HG03066 (cell line): ENCODE results near the gene SMC6.

ENCODE experiments used
- ATAC-seq: cut with Tn5 transposase; IDR thresholded peaks from one replicate; pipeline ENCODE4 v1.9.1; 2021; ENCODE audit warnings: low read depth; ENCODE audit not compliant: unreplicated experiment

The SMC6 gene

GRCh38 chr2:17658251-17658843 is 95.3 kb downstream of the SMC6 start:
- ATAC-seq: peak; percentile 72

DNA sequence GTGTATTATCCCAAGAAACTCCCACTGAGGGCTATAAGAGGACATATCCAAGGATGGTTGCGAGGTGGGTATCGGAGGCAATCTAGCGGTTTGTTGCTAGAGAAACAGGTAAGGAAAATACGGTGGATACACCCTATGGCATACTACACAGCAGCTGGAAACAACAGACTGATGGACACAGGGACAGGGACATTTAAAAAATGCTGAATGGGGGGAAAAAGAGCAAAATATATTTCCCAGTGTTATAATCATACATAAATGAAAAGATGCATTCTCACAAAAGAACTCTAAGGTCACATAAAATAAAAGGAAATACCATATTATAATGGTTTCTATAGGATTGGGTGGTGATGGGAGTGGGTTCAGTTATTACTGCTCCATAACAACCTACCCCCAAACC is 95.9 kb downstream of the SMC6 start:
- ATAC-seq: no peak

DNA sequence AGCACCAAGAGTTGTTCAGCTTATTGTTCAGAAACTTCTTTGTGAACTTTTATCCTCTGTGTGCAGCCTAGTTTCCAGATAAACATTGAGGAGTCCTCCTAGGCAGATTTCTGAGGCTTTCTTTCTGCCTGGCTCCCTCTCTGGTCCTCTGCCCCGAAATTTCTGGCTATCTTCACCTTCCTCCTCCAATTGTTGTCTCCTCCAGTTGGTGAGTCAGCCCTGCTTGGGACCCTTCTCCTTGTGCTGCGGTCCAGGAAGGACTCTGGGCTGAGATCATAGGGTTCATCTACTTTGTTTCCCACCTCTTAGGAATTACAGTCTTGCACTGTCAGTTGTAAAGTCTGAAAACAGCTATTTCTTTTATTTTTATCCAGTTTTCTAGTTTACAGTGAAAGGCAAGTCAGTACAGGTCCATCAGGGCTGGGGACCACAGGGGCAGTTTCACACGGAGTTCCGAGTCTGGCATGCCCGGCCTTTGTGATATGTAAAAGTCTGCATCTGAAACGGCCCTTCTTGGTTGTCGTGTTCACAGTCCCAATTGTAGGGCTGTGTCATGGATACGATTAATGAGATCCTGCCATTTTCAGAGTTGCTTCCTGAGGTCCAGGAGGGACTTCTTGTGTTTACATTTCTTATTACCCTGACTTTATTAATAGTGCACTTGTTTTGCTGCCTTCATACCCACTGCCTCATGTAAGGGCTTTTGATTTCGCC is 100.8 kb downstream of the SMC6 start:
- ATAC-seq: no peak

GRCh38 chr2:17649026-17649425 is 104.6 kb downstream of the SMC6 start:
- ATAC-seq: no peak

DNA sequence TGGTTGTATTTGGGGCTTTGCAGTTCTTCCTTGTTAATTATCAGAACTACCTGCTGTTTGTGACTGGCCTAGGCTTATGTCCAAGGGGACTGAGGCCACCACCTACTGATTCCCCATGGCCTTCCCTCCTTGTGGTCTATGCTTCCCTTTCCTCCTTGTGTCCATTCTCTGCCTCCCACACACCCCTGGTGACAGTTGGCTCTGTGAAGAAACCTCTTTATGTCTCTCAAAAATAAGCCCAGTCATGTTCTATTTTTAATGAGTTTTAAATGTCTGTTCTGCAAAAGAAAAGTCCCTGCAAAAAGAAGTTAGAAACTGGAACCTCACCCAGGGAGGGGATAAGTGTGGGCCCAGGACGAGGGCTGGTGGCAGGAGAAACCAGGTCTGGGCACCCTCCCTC is 105.0 kb downstream of the SMC6 start:
- no peak for ATAC-seq

GRCh38 chr2:17646838-17647701 is 106.5 kb downstream of the SMC6 start:
- ATAC-seq: no peak

DNA sequence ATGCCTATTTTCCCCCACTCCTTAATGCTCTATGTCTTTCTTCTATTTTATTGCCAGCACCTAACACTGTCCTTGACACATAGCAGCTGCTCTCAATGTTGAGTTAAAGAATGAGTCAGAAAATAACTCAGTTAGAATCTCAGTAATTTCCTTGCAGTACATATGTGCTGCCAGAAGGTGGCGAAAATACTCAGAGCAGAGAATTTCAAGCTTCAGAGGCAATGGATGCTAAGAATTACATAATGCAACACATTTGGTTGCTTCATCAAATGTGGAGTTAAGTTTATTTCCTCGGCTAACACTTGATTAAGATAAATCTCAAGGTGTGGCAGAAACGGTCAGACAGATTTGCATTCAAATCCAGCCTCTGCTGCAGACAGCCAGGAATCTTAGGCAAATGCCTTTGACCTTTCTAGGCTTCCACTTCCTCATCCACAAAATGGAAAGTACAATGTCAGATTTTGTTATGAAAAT is 107.5 kb downstream of the SMC6 start:
- peak; percentile 85 for ATAC-seq

- ATAC-seq: no peak
These were observed 108.5 kb downstream of the SMC6 start for GRCh38 chr2:17644997-17645720.

GRCh38 chr2:17643031-17643615 is 110.5 kb downstream of the SMC6 start:
- ATAC-seq: no peak

DNA sequence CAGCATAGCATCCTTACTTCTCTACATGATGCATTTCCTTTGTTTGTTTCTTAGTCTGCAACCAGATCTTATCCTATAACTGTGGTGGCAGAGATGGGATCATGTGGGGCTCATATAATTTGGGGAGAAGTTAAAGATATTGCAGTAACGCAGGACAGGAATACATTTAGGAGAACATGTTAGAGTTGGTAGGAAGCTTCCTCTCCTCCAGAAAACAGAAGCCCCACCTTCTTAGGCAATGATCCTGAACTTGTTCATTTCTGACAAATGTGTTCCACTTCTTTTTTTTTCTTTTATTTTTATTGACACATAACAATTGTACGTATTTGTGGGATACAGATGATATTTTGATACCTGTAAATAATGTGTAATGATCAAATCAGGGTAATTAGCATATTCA is 113.2 kb downstream of the SMC6 start:
- ATAC-seq: no peak

DNA sequence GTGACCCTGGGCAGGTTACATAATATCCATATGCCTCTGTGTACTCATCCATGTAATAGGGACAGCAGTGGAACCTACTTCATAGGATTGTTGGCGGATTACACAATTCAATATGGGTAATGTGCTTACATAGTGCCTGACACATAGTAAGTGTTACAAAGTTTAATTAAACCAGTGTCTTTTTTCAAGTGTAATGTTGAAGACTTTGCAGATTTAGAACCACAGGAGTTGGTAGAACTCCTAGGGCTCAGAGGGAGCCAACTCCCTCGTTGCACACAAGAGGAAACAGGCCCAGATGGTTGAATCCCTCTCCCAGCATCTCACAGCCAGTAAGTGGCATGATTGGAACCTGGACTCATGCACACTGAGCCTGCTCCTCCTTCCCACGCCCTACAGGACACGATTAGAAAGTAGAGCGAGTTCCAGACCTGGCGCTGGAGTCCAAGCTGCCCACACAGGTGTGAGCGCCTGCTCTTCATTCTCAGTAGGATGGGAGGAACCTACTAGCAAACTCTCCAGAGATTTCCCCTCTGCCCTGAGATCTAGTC is 115.3 kb downstream of the SMC6 start:
- ATAC-seq: no peak

DNA sequence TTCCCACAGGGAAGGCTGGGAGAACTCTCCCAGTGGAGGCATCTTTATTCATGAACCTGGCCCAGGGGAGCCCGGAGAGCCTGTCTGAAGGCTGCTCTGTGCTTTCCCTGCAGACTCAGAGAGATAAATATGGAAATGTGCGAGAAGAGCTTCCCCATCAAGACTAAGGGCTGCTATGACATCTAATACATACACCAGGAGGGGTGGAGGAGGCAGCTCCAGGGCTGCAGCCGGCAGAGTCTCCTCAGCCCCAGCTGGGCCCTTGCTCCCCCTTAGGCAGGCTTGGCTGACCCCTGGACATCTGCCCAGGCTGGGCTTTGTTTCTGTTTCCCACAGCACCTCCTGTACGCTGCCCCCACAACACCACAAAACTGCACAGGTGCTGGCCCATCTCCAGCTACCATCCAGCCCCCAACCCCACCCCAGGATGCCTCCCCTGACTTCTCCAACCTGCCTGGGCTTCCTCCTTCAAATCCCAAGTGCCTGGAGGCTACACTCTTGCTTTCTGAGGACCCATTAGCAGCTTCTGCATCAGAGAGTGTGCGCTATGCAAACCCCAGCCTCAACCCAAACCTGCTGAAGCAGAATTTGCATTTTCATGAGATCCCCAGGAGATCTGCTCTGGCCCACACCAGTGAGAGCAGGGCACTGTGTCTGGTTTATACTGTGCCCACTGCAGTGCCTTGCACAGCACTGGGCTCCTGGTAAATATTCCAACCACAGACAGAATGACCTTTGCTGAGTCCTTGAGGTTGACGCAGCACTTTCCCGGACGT is 116.3 kb downstream of the SMC6 start:
- ATAC-seq: no peak

DNA sequence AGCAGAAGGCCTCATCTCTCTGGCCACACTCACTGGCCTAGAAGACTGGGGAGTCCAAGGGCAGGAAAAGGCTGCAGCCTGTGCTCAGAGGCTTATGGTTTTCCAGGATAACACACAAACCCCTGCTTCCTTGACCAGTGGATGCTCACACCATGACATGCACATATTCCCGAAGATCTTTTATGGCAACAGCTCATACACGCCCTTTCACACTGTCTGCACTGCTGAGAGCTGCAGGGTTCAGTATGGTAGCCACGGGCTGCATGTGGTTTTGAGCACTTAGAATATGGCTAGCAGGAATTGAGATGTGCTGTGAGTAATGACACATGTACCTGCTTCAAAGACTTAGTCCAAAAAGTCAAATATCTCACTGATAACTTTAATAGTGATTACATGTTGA is 117.4 kb downstream of the SMC6 start:
- ATAC-seq: no peak

DNA sequence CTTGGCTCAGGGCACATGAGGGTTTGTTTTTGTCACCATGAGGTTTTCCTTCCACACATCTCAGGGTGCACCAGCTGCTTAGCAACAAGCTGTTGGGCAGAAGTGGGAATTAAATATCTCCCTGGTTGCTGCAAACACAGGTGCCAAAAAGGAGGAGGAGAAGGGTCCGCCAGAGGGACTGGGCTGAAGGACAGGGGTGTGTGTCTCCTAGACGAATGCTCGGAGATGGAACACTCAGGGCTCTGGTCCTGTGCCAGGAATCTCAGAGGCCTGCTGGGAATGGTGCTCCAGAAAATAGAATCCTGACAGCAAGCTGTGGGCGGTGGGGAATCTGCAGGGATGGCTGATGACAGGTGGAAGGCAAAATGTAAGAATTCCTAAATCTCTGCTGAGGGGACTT is 118.6 kb downstream of the SMC6 start:
- ATAC-seq: no peak

DNA sequence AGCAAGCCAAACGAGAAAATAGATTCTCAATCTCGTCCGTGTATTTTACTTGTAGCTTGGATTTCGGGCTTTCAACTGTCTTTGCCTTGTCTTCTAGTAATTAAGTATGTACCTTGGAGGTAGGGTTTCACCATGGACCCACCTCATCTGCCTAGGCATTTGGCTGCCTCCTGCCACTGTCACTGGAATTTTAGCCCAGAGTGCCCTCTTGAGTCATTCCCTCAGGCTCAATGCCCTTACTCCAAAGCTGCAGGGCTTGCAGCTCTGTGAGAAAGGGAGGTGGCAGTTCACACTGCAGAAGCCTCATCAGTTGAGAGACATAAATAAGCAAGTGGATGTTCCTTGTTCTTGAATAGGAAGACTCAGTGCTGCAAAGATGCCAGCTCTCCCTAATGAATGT is 123.5 kb downstream of the SMC6 start:
- no peak for ATAC-seq

DNA sequence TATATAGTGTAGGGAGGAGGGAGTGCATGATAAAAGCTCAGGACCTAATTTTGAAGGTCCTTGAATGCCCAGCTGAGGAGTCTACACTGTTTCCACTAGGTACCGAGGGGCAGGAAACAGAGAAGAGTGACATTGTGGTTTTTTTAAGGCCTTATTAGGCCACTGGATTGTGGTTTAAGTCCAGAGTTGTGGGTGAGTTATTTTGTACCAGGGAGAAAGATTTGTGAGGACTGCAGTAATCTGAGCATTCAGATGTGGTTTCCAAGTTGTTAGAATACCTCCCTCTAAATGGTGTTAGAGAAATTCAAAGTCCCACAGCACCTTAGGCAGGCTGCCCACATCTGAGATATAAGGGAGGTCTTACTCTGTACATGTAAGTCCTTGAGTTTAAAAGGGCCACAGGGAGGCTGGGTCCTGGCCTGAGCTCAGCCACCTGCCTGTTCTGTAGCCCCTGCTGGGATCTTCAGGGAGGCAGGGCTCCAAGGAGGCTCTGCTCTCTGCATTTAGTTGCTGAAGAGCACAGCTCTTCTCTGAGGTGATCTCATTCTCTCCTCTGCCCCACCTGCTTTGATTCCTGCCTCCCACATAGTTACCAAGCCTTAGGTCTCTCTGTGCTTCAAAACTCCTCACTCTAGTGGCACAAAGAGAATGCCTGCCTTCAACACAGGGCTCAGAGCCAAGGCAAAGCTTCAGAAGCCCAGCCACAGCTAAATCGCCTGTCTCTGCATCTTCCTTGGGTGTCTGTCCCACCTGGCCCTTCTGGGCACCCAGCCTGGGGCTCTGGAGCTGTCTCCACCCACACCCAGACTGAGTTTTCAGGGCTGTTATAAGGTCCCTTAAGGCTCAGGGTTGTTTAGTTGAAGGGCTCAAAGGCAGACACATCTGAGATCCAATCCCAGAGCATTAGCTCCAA is 125.0 kb downstream of the SMC6 start:
- ATAC-seq: no peak

GRCh38 chr2:17627434-17627833 is 126.2 kb downstream of the SMC6 start:
- ATAC-seq: no peak

DNA sequence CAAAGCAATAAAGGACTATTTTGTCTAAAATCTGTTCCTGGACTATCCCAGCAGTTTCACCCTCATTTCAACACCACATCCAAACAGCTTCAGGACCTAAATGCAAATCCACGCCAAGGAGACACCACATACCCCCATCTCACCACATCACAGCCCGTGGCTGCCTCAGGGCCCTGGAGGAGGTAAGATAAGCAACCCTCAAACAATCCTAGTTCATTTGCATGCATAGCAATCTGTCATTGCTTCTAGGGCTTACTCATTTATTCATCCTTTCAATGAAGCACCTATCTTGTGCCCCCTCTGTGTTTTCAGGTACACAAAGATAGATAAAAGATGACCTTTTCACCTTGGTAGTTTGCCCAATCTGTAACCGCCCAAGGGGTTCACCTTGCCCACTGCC is 126.6 kb downstream of the SMC6 start:
- no peak for ATAC-seq
